Keratinocyte (primary cell): ENCODE results near the gene OR6C68. TPM values are rescaled to one million over a fixed set of nuclear protein-coding genes. Genes with fewer than 3 reads are reported as not detected.

ENCODE experiments used
- DNase-seq: peaks from one replicate; pipeline ENCODE4 v3.0.0-alpha.2; 2011; ENCODE audit warnings: low read depth, missing footprints, low spot score
- FAIRE-seq: peaks from 2 replicates; lab custom pipeline; 2011; peaks lifted over from hg19 to GRCh38; lab: Jason Lieb, UNC
- H2AFZ ChIP-seq: 2 replicates; pipeline ENCODE4 v1.6.0; 2012; ENCODE audit warnings: low read length, control low read depth, inconsistent platforms; ENCODE audit not compliant: control insufficient read depth
- H3K27ac ChIP-seq: 2 replicates; pipeline ENCODE4 v1.5.1; 2011; ENCODE audit warnings: low read length; ENCODE audit not compliant: control insufficient read depth, insufficient read depth
- H3K27me3 ChIP-seq: 3 replicates; pipeline ENCODE4 v1.6.0; 2011; ENCODE audit warnings: low read length; ENCODE audit not compliant: control insufficient read depth, insufficient read depth; ENCODE audit errors: extremely low read depth
- H3K36me3 ChIP-seq, 2 experiments: 2 replicates in 1 of 2; 3 replicates in 1 of 2; pipeline ENCODE4 v1.5.1; 2011; ENCODE audit warnings: low read length in 2 of 2, mild to moderate bottlenecking in 1 of 2; ENCODE audit not compliant: control insufficient read depth in 2 of 2, insufficient read depth in 2 of 2; ENCODE audit errors: extremely low read depth in 1 of 2
- H3K4me1 ChIP-seq: 3 replicates; pipeline ENCODE4 v1.5.1; 2011; ENCODE audit warnings: low read length; ENCODE audit not compliant: control insufficient read depth, insufficient read depth; ENCODE audit errors: extremely low read depth
- H3K4me2 ChIP-seq: 3 replicates; pipeline ENCODE4 v1.6.0; 2011; ENCODE audit warnings: low read depth, low read length; ENCODE audit not compliant: control insufficient read depth, insufficient read depth; ENCODE audit errors: extremely low read depth
- H3K4me3 ChIP-seq, 3 experiments: fragments of 200-600 bp in 1 of 3; sonication (generic) in 1 of 3; 2 replicates in 2 of 3; 3 replicates in 1 of 3; pipeline ENCODE4 v1.5.1; 2011 to 2016; ENCODE audit warnings: low read length in 3 of 3, mild to moderate bottlenecking in 3 of 3, control low read depth in 2 of 3, inconsistent platforms in 1 of 3, low read depth in 1 of 3, mixed read lengths in 1 of 3, mixed run types in 1 of 3, moderate library complexity in 1 of 3; ENCODE audit not compliant: control insufficient read depth in 2 of 3, insufficient read depth in 2 of 3; ENCODE audit errors: extremely low read depth in 1 of 3
- H3K79me2 ChIP-seq: 2 replicates; pipeline ENCODE4 v1.6.0; 2012; ENCODE audit warnings: low read length; ENCODE audit not compliant: control insufficient read depth, insufficient read depth
- H3K9ac ChIP-seq: 3 replicates; pipeline ENCODE4 v1.6.0; 2011; ENCODE audit warnings: low read length; ENCODE audit not compliant: control insufficient read depth, insufficient read depth; ENCODE audit errors: extremely low read depth
- H3K9me1 ChIP-seq: 3 replicates; pipeline ENCODE4 v1.6.0; 2011; ENCODE audit warnings: low read length; ENCODE audit not compliant: control insufficient read depth, insufficient read depth; ENCODE audit errors: extremely low read depth
- H3K9me3 ChIP-seq: 2 replicates; pipeline ENCODE4 v1.5.1; 2012; ENCODE audit warnings: low read depth, low read length; ENCODE audit not compliant: control insufficient read depth
- H4K20me1 ChIP-seq: 3 replicates; pipeline ENCODE4 v1.6.0; 2011; ENCODE audit warnings: low read length; ENCODE audit not compliant: control insufficient read depth, insufficient read depth; ENCODE audit errors: extremely low read depth
- EZH2 ChIP-seq: IDR thresholded peaks from one replicate; pipeline ENCODE4 v1.6.1; 2012; ENCODE audit warnings: inconsistent platforms, mild to moderate bottlenecking, low read length, moderate library complexity
- dilution Hi-C: fragments of 300-500 bp; cut with MboI; formaldehyde crosslinking; loops from one replicate; pipeline ENCODE4 v1.7.0; 2020; ENCODE audit warnings: low sequenced_read_pairs; ENCODE audit not compliant: extremely low pct_ligation_motif_present
- polyA plus RNA-seq, 5 experiments: library from polyadenylated mRNA; depleted of rRNA in 3 of 5; stranded (reverse) in 3 of 5; stranded (forward) in 1 of 5; unstranded in 1 of 5; fragments of >200 nt; gene quantifications; 1 replicate in 1 of 5; 2 replicates in 3 of 5; 3 replicates in 1 of 5; pipeline versions ENCODE4 v1.2.1 to v1.2.3, GENCODE V29; 2011 to 2012; ENCODE audit warnings: missing spikeins in 2 of 5, low read depth in 1 of 5, low replicate concordance in 1 of 5
- TF ChIP-seq, protein P1 (sequence below), 3 experiments: IDR thresholded peaks in 1 of 3; conservative IDR thresholded peaks in 1 of 3; optimal IDR thresholded peaks in 1 of 3; 2 replicates in 2 of 3; 3 replicates in 1 of 3; pipeline versions ENCODE3 to v1.5.1; 2011; ENCODE audit warnings: low read length in 3 of 3, mild to moderate bottlenecking in 3 of 3, moderate library complexity in 2 of 3, control low read depth in 1 of 3, inconsistent platforms in 1 of 3; ENCODE audit not compliant: insufficient read depth in 2 of 3; ENCODE audit errors: extremely low read depth in 1 of 3

OR6C68 gene
- polyA plus RNA-seq, 1 donor (not counting 4 experiments of a cell fraction or from before 2014, with no cell fraction given), result not detected

GRCh38 chr12:55499810-55500252 lies 7.7 kb downstream of the OR6C68 start:
- no peaks in the 10 kb centered on the region for H3K27me3 ChIP-seq
- no peaks in the 10 kb centered on the region for H3K9me1 ChIP-seq
- no peak for TF ChIP-seq EZH2
- TF ChIP-seq, protein P1, sequence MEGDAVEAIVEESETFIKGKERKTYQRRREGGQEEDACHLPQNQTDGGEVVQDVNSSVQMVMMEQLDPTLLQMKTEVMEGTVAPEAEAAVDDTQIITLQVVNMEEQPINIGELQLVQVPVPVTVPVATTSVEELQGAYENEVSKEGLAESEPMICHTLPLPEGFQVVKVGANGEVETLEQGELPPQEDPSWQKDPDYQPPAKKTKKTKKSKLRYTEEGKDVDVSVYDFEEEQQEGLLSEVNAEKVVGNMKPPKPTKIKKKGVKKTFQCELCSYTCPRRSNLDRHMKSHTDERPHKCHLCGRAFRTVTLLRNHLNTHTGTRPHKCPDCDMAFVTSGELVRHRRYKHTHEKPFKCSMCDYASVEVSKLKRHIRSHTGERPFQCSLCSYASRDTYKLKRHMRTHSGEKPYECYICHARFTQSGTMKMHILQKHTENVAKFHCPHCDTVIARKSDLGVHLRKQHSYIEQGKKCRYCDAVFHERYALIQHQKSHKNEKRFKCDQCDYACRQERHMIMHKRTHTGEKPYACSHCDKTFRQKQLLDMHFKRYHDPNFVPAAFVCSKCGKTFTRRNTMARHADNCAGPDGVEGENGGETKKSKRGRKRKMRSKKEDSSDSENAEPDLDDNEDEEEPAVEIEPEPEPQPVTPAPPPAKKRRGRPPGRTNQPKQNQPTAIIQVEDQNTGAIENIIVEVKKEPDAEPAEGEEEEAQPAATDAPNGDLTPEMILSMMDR (optimal IDR thresholded peaks at IDR 0.05 in 1 of 3, IDR thresholded peaks at IDR 0.05 in 1 of 3, conservative IDR thresholded peaks at IDR 0.05 in 1 of 3; ENCODE audit: extremely low read depth in 1 of 3, insufficient read depth in 2 of 3, low read length in 3 of 3), result no peak
- FAIRE-seq (no peak), DNase-seq (no peak)
- H3K4me1 ChIP-seq, result no peaks in the 10 kb centered on the region
- H3K79me2 ChIP-seq, result no peaks in the 10 kb centered on the region
- no peak overlapping the region for H3K4me3 ChIP-seq
- no peaks in the 10 kb centered on the region for H4K20me1 ChIP-seq
- no peak overlapping the region for H3K4me2 ChIP-seq
- H3K27ac ChIP-seq, result no peak overlapping the region
- dilution Hi-C loops, result no loop called here
- no peak overlapping the region for H3K9ac ChIP-seq
- no peaks in the 10 kb centered on the region for H3K36me3 ChIP-seq
- no peak overlapping the region for H2AFZ ChIP-seq
- H3K9me3 ChIP-seq, result no peaks in the 10 kb centered on the region

DNA sequence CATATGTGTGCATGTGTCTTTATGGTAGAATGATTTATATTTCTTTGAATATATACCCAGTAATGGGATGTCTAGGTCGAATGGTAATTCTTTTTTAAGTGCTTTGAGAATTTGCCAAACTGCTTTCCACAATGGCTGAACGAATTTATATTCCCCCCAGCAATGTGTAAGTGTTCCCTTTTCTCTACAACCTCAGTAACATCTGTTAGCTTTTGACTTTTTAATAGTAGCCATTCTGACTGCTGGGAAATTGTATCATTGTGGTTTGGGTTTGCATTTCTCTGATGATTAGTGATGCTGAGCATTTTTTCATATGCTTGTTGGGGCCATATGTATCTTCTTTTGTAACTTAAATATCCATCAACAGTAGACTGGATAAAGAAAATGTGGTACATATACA lies 9.4 kb downstream of the OR6C68 start:
- Histone ChIP-seq H3K9ac (no peak overlapping the region), H4K20me1 (no peaks in the 10 kb centered on the region), H3K4me3 (no peak overlapping the region), H3K9me1 (no peaks in the 10 kb centered on the region), H3K27ac (no peak overlapping the region), H3K27me3 (no peaks in the 10 kb centered on the region), H3K4me1 (no peaks in the 10 kb centered on the region), H3K79me2 (no peaks in the 10 kb centered on the region), H3K4me2 (no peak overlapping the region), H3K36me3 (no peaks in the 10 kb centered on the region), H3K9me3 (no peaks in the 10 kb centered on the region), H2AFZ (no peak overlapping the region)
- DNase-seq, result no peak
- dilution Hi-C loops, result no loop called here
- FAIRE-seq, result no peak
- TF ChIP-seq, protein P1 (optimal IDR thresholded peaks at IDR 0.05 in 1 of 3, IDR thresholded peaks at IDR 0.05 in 1 of 3, conservative IDR thresholded peaks at IDR 0.05 in 1 of 3; ENCODE audit: extremely low read depth in 1 of 3, insufficient read depth in 2 of 3, low read length in 3 of 3), result no peak
- no peak for TF ChIP-seq EZH2
